Measurements from ENCODE around the gene MZT2A.

DNA sequence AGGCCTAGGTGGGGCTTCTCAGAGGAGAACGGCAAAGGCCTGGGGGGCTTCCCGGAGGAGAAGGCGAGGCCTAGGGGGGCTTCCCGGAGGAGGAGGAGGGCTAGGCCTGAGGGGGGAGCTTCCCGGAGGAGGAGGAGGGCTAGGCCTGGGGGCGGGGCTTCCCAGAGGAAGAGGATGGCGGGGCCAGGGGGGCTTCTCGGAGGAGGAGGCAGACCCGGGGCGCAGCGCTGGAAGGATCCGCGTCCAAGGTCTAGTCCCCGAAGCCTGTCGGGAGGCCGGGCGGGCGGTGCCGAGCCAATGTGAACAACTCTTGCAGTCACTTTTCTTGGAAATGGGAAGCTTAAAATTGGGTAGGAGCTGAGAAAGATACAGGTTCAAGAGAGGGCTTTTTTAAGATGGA is 46.3 kb downstream of the MZT2A start:
- no peak for TF ChIP-seq POLR2A (IDR thresholded peaks at IDR 0.05)
- TF ChIP-seq, protein P1, sequence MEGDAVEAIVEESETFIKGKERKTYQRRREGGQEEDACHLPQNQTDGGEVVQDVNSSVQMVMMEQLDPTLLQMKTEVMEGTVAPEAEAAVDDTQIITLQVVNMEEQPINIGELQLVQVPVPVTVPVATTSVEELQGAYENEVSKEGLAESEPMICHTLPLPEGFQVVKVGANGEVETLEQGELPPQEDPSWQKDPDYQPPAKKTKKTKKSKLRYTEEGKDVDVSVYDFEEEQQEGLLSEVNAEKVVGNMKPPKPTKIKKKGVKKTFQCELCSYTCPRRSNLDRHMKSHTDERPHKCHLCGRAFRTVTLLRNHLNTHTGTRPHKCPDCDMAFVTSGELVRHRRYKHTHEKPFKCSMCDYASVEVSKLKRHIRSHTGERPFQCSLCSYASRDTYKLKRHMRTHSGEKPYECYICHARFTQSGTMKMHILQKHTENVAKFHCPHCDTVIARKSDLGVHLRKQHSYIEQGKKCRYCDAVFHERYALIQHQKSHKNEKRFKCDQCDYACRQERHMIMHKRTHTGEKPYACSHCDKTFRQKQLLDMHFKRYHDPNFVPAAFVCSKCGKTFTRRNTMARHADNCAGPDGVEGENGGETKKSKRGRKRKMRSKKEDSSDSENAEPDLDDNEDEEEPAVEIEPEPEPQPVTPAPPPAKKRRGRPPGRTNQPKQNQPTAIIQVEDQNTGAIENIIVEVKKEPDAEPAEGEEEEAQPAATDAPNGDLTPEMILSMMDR (IDR thresholded peaks at IDR 0.05): no peak
